Measurements from ENCODE around the gene IMMT. TPM values are rescaled to one million over a fixed set of nuclear protein-coding genes. Genes with fewer than 3 reads are reported as not detected.

IMMT gene
- total and polyA plus RNA-seq, 2 experiments from 2014 or later = 107 to 196 TPM

DNA sequence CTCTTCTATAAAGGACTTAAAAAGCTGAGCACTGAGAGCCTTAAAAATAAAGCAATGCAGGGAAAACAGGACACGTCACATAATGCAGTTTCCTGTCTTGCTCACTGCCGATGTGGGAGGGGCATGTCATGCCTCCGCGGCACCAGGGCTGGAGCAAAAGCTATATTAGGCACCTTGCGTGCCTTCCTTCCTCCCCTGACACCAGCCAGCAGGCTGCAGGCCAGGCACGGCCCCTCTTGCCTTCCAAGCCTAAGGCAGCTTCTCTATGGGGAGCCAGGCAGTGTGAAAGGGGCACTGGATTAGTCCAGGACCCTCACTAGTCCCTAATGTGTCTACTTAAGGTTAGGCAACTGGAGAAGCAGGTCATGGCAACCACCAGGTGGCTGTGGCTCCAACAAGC, 30.3 kb upstream of the IMMT start:
- H3K4me1 ChIP-seq (ENCODE audit: low read depth) = peaks cover 20% of the 10 kb centered on the region
- no peak overlapping the region for H3K4me3 ChIP-seq
- no peaks in the 10 kb centered on the region for H3K27me3 ChIP-seq
- no peaks in the 10 kb centered on the region for H3K36me3 ChIP-seq
- DNase-seq (ENCODE audit: low read depth in 1 of 2, low spot score in 1 of 2) = peak; percentile 21 to 29
- no peak overlapping the region for H3K27ac ChIP-seq
- no peaks in the 10 kb centered on the region for H3K9me3 ChIP-seq (ENCODE audit: low read depth)
- TF ChIP-seq, protein P1, sequence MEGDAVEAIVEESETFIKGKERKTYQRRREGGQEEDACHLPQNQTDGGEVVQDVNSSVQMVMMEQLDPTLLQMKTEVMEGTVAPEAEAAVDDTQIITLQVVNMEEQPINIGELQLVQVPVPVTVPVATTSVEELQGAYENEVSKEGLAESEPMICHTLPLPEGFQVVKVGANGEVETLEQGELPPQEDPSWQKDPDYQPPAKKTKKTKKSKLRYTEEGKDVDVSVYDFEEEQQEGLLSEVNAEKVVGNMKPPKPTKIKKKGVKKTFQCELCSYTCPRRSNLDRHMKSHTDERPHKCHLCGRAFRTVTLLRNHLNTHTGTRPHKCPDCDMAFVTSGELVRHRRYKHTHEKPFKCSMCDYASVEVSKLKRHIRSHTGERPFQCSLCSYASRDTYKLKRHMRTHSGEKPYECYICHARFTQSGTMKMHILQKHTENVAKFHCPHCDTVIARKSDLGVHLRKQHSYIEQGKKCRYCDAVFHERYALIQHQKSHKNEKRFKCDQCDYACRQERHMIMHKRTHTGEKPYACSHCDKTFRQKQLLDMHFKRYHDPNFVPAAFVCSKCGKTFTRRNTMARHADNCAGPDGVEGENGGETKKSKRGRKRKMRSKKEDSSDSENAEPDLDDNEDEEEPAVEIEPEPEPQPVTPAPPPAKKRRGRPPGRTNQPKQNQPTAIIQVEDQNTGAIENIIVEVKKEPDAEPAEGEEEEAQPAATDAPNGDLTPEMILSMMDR (IDR thresholded peaks at IDR 0.05; ENCODE audit: low read depth, low read length) = no peak

DNA sequence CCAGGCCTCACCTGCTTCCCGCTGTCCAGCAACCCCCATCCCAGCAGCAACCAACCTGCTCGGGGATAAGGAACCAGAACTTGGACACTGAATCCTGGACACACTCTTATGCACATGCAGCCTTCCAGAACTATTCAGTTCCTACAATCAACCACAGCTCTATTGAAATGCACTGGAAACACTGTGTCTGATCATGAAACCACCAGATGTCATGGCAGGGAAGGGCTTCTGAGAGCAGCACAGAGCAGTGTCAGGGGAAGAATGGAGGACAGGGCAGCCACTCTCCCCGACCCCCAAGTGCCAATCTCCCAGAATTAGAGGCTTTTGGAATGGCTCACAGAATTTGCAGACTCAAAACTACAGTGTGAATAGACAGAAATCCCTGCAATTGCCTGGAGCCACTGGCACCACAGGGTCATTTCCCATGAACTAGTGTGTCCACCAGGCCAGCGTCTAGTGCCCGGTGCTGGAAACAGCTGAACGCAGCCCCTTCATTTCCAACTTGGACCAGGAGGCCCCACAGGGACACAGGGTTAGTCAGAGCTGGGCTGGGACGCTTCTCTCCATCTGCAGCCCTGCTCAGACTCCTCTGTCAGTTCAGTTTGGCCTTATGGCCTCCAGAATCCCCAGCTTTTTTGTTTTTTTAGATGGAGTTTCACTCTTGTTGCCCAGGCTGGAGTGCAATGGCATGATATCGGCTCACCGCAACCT, 29.5 kb upstream of the IMMT start:
- TF ChIP-seq, protein P1 (IDR thresholded peaks at IDR 0.05; ENCODE audit: low read depth, low read length) = no peak
- Histone ChIP-seq H3K27ac (no peak overlapping the region), H3K4me1 (ENCODE audit: low read depth) (peaks cover 20% of the 10 kb centered on the region), H3K9me3 (ENCODE audit: low read depth) (no peaks in the 10 kb centered on the region), H3K36me3 (no peaks in the 10 kb centered on the region), H3K27me3 (no peaks in the 10 kb centered on the region), H3K4me3 (no peak overlapping the region)
- DNase-seq (ENCODE audit: low read depth in 1 of 2, low spot score in 1 of 2) = no peak

DNA sequence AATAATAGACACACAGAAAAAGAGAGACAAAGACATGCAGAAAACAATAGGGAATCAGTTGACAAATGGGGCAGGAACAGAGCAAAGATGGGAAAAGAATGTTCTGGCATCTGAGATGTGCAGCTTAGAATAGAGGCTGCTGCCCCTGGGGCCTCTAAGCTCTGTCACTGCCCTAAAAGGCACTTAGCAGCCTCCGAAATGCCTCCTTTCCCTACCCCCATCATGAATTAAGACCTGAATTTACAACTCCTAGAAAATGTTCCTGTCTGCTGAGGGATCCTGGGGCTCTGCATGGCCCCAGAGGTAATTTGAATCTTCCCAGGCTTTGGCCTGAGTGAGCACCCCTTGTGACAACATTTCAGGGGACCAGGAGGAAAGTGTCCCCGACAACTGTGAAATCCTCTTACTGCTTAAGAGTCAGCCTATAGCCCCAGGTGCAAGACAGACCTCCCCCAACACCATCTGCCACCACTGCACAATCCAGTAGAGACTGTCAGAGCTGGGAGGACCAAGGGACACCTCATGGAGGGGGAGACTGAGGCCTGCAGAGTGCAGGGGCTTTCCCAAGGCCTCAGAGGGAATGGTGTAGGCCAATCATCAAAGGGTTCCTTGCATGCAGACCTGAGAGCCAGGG, 28.8 kb upstream of the IMMT start:
- TF ChIP-seq, protein P1 (IDR thresholded peaks at IDR 0.05; ENCODE audit: low read depth, low read length) = no peak
- Histone ChIP-seq H3K27me3 (no peaks in the 10 kb centered on the region), H3K4me3 (no peak overlapping the region), H3K4me1 (ENCODE audit: low read depth) (peaks cover 20% of the 10 kb centered on the region), H3K9me3 (ENCODE audit: low read depth) (no peaks in the 10 kb centered on the region), H3K36me3 (no peaks in the 10 kb centered on the region), H3K27ac (peak overlapping the region; percentile 61)
- DNase-seq (ENCODE audit: low read depth in 1 of 2, low spot score in 1 of 2) = no peak

DNA sequence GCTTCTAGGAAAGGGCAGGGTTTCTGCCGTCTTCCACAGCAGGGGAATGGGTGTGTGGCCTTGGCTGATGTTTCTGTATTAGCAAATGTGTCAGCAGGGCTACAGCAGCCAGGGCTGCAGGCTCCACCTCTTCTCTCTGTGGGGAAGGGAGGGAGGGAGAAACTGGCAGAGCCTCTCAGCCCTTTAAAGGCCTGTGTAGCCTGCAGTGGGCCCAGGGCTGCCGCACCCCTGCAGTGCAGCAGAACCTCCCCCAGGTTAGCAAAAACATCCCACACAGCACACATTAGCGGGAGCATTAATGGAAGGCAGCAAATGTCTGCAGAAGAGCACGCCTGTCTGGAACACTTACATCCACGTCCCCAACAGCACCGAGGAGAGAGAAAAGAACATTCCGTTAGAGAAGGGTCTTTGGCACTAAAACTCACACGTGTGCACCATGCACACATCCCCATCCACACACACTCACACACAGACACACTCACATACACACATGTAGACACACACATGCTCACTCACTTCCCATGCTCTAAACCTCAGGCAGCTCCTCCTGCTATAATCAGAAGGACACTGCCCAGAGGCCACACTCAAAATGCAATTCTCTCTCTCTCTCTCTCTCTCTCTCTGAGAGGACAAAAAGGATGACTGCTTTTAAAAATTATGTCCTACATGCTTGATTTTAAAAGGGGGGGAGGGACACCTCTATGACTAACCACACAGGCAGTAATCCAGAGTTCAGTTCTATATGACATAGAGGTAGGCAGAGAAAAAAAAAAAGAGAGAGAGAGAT, 28.1 kb upstream of the IMMT start:
- peak; percentile 66 to 72 for DNase-seq (ENCODE audit: low read depth in 1 of 2, low spot score in 1 of 2)
- Histone ChIP-seq H3K27ac (peak overlapping the region; percentile 61), H3K4me1 (ENCODE audit: low read depth) (peaks cover 20% of the 10 kb centered on the region)

DNA sequence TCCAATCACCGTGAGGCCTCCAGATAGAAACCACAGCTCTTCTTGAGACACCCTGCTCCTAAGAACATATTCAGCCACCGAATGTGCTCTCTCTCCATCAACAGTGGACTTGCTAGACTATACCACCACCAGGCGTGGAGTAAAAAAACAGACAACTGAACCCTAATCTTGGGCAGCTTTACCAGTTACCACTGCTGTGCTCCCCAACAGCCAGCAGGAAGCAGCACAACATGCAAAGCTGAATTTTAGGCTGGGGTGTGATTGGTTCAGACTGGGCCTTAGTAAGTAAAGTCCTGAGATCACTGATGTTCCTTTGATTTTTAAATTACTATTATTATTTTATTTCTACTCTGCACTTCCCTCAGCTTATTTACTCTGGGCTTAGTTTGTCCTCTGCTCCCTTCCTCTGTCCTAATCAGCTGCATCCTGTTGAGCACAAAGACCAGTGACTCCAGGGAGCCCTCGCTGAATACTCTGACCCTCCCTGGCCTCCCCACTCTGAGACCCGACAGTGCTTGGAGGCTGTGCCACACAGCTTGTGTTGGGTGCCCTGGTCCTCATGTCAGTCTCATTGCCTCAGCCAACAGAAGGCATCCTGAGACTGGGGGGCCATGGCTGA, 25.9 kb upstream of the IMMT start:
- DNase-seq (ENCODE audit: low read depth in 1 of 2, low spot score in 1 of 2) = peak; percentile 65 to 76
- peaks cover 20% of the 10 kb centered on the region for H3K4me1 ChIP-seq (ENCODE audit: low read depth)
- H3K9me3 ChIP-seq (ENCODE audit: low read depth) = no peaks in the 10 kb centered on the region
- TF ChIP-seq, protein P1 (IDR thresholded peaks at IDR 0.05; ENCODE audit: low read depth, low read length) = peak; percentile 97
- no peak overlapping the region for H3K4me3 ChIP-seq
- no peaks in the 10 kb centered on the region for H3K27me3 ChIP-seq
- no peaks in the 10 kb centered on the region for H3K36me3 ChIP-seq
- no peak overlapping the region for H3K27ac ChIP-seq

More for the DNA sequence above, 28.1 kb upstream of the IMMT start:
- no peak overlapping the region for H3K4me3 ChIP-seq
- H3K9me3 ChIP-seq (ENCODE audit: low read depth) = no peaks in the 10 kb centered on the region
- no peaks in the 10 kb centered on the region for H3K36me3 ChIP-seq
- H3K27me3 ChIP-seq = no peaks in the 10 kb centered on the region
- TF ChIP-seq, protein P1 (IDR thresholded peaks at IDR 0.05; ENCODE audit: low read depth, low read length) = no peak

Measured in cardiac muscle cell (in vitro differentiated cells and primary cell).